ENCODE data around the gene STAC.
"Not testable (repeated sequence)": the region's sequence is repeated elsewhere in the genome, so short reads cannot be mapped to it uniquely, and the experiment has no call there.

The STAC gene

GRCh38 chr3:36475558-36475957 is 95.3 kb downstream of the STAC start:
- in situ Hi-C loops (cut with HindIII; ENCODE audit: low sequenced_read_pairs), result no loop called here

GRCh38 chr3:36476286-36476942 is 96.1 kb downstream of the STAC start:
- in situ Hi-C loops (cut with HindIII; ENCODE audit: low sequenced_read_pairs), result no loop called here

- in situ Hi-C loops (cut with HindIII; ENCODE audit: low sequenced_read_pairs), result no loop called here
These were observed 97.4 kb downstream of the STAC start for GRCh38 chr3:36477655-36478054.

GRCh38 chr3:36480911-36481648 is 100.8 kb downstream of the STAC start:
- in situ Hi-C loops (cut with HindIII; ENCODE audit: low sequenced_read_pairs), result no loop called here

GRCh38 chr3:36482256-36482655 is 102.0 kb downstream of the STAC start:
- in situ Hi-C loops (cut with HindIII; ENCODE audit: low sequenced_read_pairs), result no loop called here

GRCh38 chr3:36482880-36483279 is 102.6 kb downstream of the STAC start:
- in situ Hi-C loops (cut with HindIII; ENCODE audit: low sequenced_read_pairs), result no loop called here

- in situ Hi-C loops (cut with HindIII; ENCODE audit: low sequenced_read_pairs), result no loop called here
These were observed 103.4 kb downstream of the STAC start for GRCh38 chr3:36483709-36484108.

GRCh38 chr3:36484386-36484785 is 104.1 kb downstream of the STAC start:
- in situ Hi-C loops (cut with HindIII; ENCODE audit: low sequenced_read_pairs), result no loop called here

- in situ Hi-C loops (cut with HindIII; ENCODE audit: low sequenced_read_pairs), result no loop called here
These were observed 105.9 kb downstream of the STAC start for GRCh38 chr3:36486009-36486795.

- in situ Hi-C loops (cut with HindIII; ENCODE audit: low sequenced_read_pairs), result no loop called here
These were observed 107.3 kb downstream of the STAC start for GRCh38 chr3:36487616-36488015.

GRCh38 chr3:36488077-36488789 is 107.9 kb downstream of the STAC start:
- in situ Hi-C loops (cut with HindIII; ENCODE audit: low sequenced_read_pairs), result no loop called here

GRCh38 chr3:36489101-36489500 is 108.8 kb downstream of the STAC start:
- in situ Hi-C loops (cut with HindIII; ENCODE audit: low sequenced_read_pairs), result no loop called here

GRCh38 chr3:36489679-36490425 is 109.5 kb downstream of the STAC start:
- in situ Hi-C loops (cut with HindIII; ENCODE audit: low sequenced_read_pairs), result no loop called here

- in situ Hi-C loops (cut with HindIII; ENCODE audit: low sequenced_read_pairs), result no loop called here
These were observed 112.7 kb downstream of the STAC start for GRCh38 chr3:36493051-36493450.

- in situ Hi-C loops (cut with HindIII; ENCODE audit: low sequenced_read_pairs), result no loop called here
These were observed 114.3 kb downstream of the STAC start for GRCh38 chr3:36494461-36495109.

GRCh38 chr3:36496684-36497633 is 116.7 kb downstream of the STAC start:
- in situ Hi-C loops (cut with HindIII; ENCODE audit: low sequenced_read_pairs), result no loop called here

GRCh38 chr3:36500053-36500452 is 119.7 kb downstream of the STAC start:
- in situ Hi-C loops (cut with HindIII; ENCODE audit: low sequenced_read_pairs), result not testable (repeated sequence)

GRCh38 chr3:36501616-36502015 is 121.3 kb downstream of the STAC start:
- in situ Hi-C loops (cut with HindIII; ENCODE audit: low sequenced_read_pairs), result no loop called here

- in situ Hi-C loops (cut with HindIII; ENCODE audit: low sequenced_read_pairs), result no loop called here
These were observed 125.1 kb downstream of the STAC start for GRCh38 chr3:36505393-36505792.

Data from endothelial cell of hepatic sinusoid (primary cell).